ENCODE data around the gene APOC4. TPM values are rescaled to one million over a fixed set of nuclear protein-coding genes. Genes with fewer than 3 reads are reported as not detected.
A peak's percentile ranks its signal among the peaks of the same experiment; 100 is the strongest.

APOC4 gene
- not detected in 2 replicates for polyA plus RNA-seq (2012; rRNA removed)
- not detected in 2 replicates for polyA plus RNA-seq (2012; cell fraction: cytosol; rRNA removed)
- polyA plus RNA-seq (2012; cell fraction: nucleus; rRNA removed), result not detected in 2 replicates

- Histone ChIP-seq H3K79me2 (ENCODE audit: insufficient read depth) (no peaks in the 10 kb centered on the region), H3K27ac (ENCODE audit: low read depth in 2 of 2, low read length in 1 of 2) (no peak within 1 kb of the TSS), H3K4me3 (ENCODE audit: low read depth in 2 of 2, low read length in 1 of 2) (no peak within 1 kb of the TSS), H2AFZ (ENCODE audit: low read depth) (no peak within 1 kb of the TSS), H3K9me3 (no peaks in the 10 kb centered on the region), H3K4me1 (ENCODE audit: control insufficient read depth in 1 of 2, insufficient read depth in 2 of 2, low read depth in 1 of 2, low read length in 1 of 2) (no peaks in the 10 kb centered on the region), H3K4me2 (no peak within 1 kb of the TSS), H3K9ac (no peak within 1 kb of the TSS), H3K36me3 (replicated peaks in 1 of 2; ENCODE audit: control insufficient read depth in 1 of 2, insufficient read depth in 2 of 2, low read length in 1 of 2) (no peaks in the 10 kb centered on the region), H3K9me2 (no peaks in the 10 kb centered on the region), H4K20me1 (ENCODE audit: insufficient read depth) (no peaks in the 10 kb centered on the region), H3F3A (replicated peaks; ENCODE audit: insufficient read depth) (no peaks in the 10 kb centered on the region), H3K27me3 (ENCODE audit: insufficient read depth) (no peaks in the 10 kb centered on the region)
- ChIA-PET CTCF (no interaction called here), POLR2A (no interaction called here)
- DNase-seq, result no peak
- WGBS (ENCODE audit: low lambda C conversion rate), result 87% methylated on average over 10 of the region's 14 CpGs
- TF ChIP-seq JUND (IDR thresholded peaks at IDR 0.05) (no peak), POLR2AphosphoS5 (IDR thresholded peaks at IDR 0.05; ENCODE audit: low read depth, low read length) (no peak), FOSL2 (IDR thresholded peaks at IDR 0.05; ENCODE audit: borderline replicate concordance, low read depth) (no peak), USF2 (IDR thresholded peaks at IDR 0.05; ENCODE audit: borderline replicate concordance, low read depth, low read length) (no peak), IRF3 (IDR thresholded peaks at IDR 0.05; ENCODE audit: low read depth, low read length) (no peak), RXRA (IDR thresholded peaks at IDR 0.05; ENCODE audit: borderline replicate concordance, low read depth) (no peak), SMC3 (IDR thresholded peaks at IDR 0.05; ENCODE audit: low read depth, low read length) (no peak), MXI1 (IDR thresholded peaks at IDR 0.05; ENCODE audit: low read depth, low read length) (no peak), YY1 (IDR thresholded peaks at IDR 0.05; ENCODE audit: low read depth) (no peak), TEAD4 (IDR thresholded peaks at IDR 0.05; ENCODE audit: borderline replicate concordance, insufficient read depth) (no peak), CHD2 (IDR thresholded peaks at IDR 0.05; ENCODE audit: low read length, partially characterized antibody) (no peak), RAD21 (IDR thresholded peaks at IDR 0.05; ENCODE audit: low read length) (no peak), ELF1 (IDR thresholded peaks at IDR 0.05) (no peak), SIN3A (IDR thresholded peaks at IDR 0.05; ENCODE audit: borderline replicate concordance, low read depth, low read length) (no peak), NFIC (IDR thresholded peaks at IDR 0.05; ENCODE audit: borderline replicate concordance) (no peak)
These were observed at the start of gene APOC4 for GRCh38 chr19:44942067-44942571. APOC4 (plus strand) TSS chr19:44942237; CDS start chr19:44942278, 41 bp downstream.

GRCh38 chr19:44892932-44893331, 49.1 kb upstream of the APOC4 start:
- Histone ChIP-seq H3K36me3 (replicated peaks in 1 of 2; ENCODE audit: control insufficient read depth in 1 of 2, insufficient read depth in 2 of 2, low read length in 1 of 2) (peaks cover 21 to 42% of the 10 kb centered on the region in 2 experiments), H3K9me3 (no peaks in the 10 kb centered on the region), H3K79me2 (ENCODE audit: insufficient read depth) (peaks cover 56% of the 10 kb centered on the region), H2AFZ (ENCODE audit: low read depth) (no peak overlapping the region), H4K20me1 (ENCODE audit: insufficient read depth) (no peaks in the 10 kb centered on the region), H3F3A (replicated peaks; ENCODE audit: insufficient read depth) (peaks cover 17% of the 10 kb centered on the region), H3K9ac (peak overlapping the region; percentile 88; the same call in 1 of the 2 replicates), H3K4me2 (peak overlapping the region; percentile 96), H3K27me3 (ENCODE audit: insufficient read depth) (no peaks in the 10 kb centered on the region), H3K9me2 (no peaks in the 10 kb centered on the region), H3K4me3 (ENCODE audit: low read depth in 2 of 2, low read length in 1 of 2) (no peak overlapping the region), H3K4me1 (ENCODE audit: control insufficient read depth in 1 of 2, insufficient read depth in 2 of 2, low read depth in 1 of 2, low read length in 1 of 2) (peaks cover 8 to 21% of the 10 kb centered on the region in 2 experiments; a peak in 2 of 4 replicates), H3K27ac (ENCODE audit: low read depth in 2 of 2, low read length in 1 of 2) (no peak overlapping the region)
- ChIA-PET CTCF (interaction anchor here (2.1 kb wide), 1 partner anchor 11 kb away, joined by 16 read pairs; no protein-coding TSS in a partner anchor), POLR2A (interaction anchor here (1.2 kb wide), 1 partner anchor 11 kb away, joined by 3 read pairs; no protein-coding TSS in a partner anchor)
- no peak for DNase-seq
- WGBS (ENCODE audit: low lambda C conversion rate), result 98% methylated on average over 6 of the region's 7 CpGs
- TF ChIP-seq CTCF (IDR thresholded peaks at IDR 0.05) (no peak), TCF12 (IDR thresholded peaks at IDR 0.05) (no peak), JUND (IDR thresholded peaks at IDR 0.05) (no peak), SIN3A (IDR thresholded peaks at IDR 0.05; ENCODE audit: borderline replicate concordance, low read depth, low read length) (no peak), IRF3 (IDR thresholded peaks at IDR 0.05; ENCODE audit: low read depth, low read length) (no peak), CHD2 (IDR thresholded peaks at IDR 0.05; ENCODE audit: low read length, partially characterized antibody) (no peak), FOXJ3 (CRISPR knock-in tag; IDR thresholded peaks at IDR 0.05) (no peak), RCOR1 (IDR thresholded peaks at IDR 0.05; ENCODE audit: low read length) (no peak)

Measured in SK-N-SH (cell line).